ENCODE results near the gene BLOC1S1. TPM values are rescaled to one million over a fixed set of nuclear protein-coding genes. Genes with fewer than 3 reads are reported as not detected.

The BLOC1S1 gene
- total RNA-seq, 2 experiments from 2014 or later = 139 to 152 TPM

GRCh38 chr12:55711786-55712553 lies 3.9 kb upstream of the BLOC1S1 start:
- Histone ChIP-seq H3K36me3 (ENCODE audit: insufficient read depth, low read length) (no peaks in the 10 kb centered on the region), H3K9me2 (ENCODE audit: insufficient read depth, low read length) (no peaks in the 10 kb centered on the region), H3K27ac (ENCODE audit: low read depth, low read length, poor library complexity, severe bottlenecking) (no peak overlapping the region), H3K4me2 (ENCODE audit: low read length) (no peak overlapping the region), H3K9me3 (ENCODE audit: low read length) (no peaks in the 10 kb centered on the region), H3K4me1 (ENCODE audit: insufficient read depth, low read length, poor library complexity, severe bottlenecking) (peaks cover 18% of the 10 kb centered on the region), H2AFZ (ENCODE audit: low read length) (no peak overlapping the region), H4K20me1 (ENCODE audit: insufficient read depth, low read length) (no peaks in the 10 kb centered on the region), H3K79me2 (ENCODE audit: insufficient read depth, low read depth, low read length) (peaks cover 5% of the 10 kb centered on the region; the same call in 1 of the 2 replicates), H3K4me3 (ENCODE audit: low read depth, low read length, poor library complexity, severe bottlenecking) (no peak overlapping the region)
- CTCF ChIA-PET (ENCODE audit: unreplicated experiment) = no interaction called here
- no peak for TF ChIP-seq EZH2phosphoT487 (IDR thresholded peaks at IDR 0.05; ENCODE audit: borderline replicate concordance, low read depth, low read length)
- TF ChIP-seq, protein P1, sequence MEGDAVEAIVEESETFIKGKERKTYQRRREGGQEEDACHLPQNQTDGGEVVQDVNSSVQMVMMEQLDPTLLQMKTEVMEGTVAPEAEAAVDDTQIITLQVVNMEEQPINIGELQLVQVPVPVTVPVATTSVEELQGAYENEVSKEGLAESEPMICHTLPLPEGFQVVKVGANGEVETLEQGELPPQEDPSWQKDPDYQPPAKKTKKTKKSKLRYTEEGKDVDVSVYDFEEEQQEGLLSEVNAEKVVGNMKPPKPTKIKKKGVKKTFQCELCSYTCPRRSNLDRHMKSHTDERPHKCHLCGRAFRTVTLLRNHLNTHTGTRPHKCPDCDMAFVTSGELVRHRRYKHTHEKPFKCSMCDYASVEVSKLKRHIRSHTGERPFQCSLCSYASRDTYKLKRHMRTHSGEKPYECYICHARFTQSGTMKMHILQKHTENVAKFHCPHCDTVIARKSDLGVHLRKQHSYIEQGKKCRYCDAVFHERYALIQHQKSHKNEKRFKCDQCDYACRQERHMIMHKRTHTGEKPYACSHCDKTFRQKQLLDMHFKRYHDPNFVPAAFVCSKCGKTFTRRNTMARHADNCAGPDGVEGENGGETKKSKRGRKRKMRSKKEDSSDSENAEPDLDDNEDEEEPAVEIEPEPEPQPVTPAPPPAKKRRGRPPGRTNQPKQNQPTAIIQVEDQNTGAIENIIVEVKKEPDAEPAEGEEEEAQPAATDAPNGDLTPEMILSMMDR (conservative IDR thresholded peaks at IDR 0.05; ENCODE audit: low read length) = no peak
- intact Hi-C loops (cut with micrococcal nuclease; ENCODE audit: unreplicated experiment) = no loop called here
- DNase-seq (ENCODE audit: low spot score) = no peak
- POLR2A ChIA-PET = no interaction called here
- BruUV-seq (replicated peaks) = no TSS peak

GRCh38 chr12:55712700-55713415 lies 3.0 kb upstream of the BLOC1S1 start:
- no peak for DNase-seq (ENCODE audit: low spot score)
- intact Hi-C loops (cut with micrococcal nuclease; ENCODE audit: unreplicated experiment) = no loop called here
- Histone ChIP-seq H3K36me3 (ENCODE audit: insufficient read depth, low read length) (no peaks in the 10 kb centered on the region), H3K4me1 (ENCODE audit: insufficient read depth, low read length, poor library complexity, severe bottlenecking) (peaks cover 27% of the 10 kb centered on the region), H4K20me1 (ENCODE audit: insufficient read depth, low read length) (no peaks in the 10 kb centered on the region), H3K27ac (ENCODE audit: low read depth, low read length, poor library complexity, severe bottlenecking) (no peak overlapping the region), H3K9me3 (ENCODE audit: low read length) (no peaks in the 10 kb centered on the region), H3K4me2 (ENCODE audit: low read length) (no peak overlapping the region), H3K79me2 (ENCODE audit: insufficient read depth, low read depth, low read length) (peaks cover 14% of the 10 kb centered on the region; the same call in 1 of the 2 replicates), H2AFZ (ENCODE audit: low read length) (no peak overlapping the region), H3K9me2 (ENCODE audit: insufficient read depth, low read length) (no peaks in the 10 kb centered on the region), H3K4me3 (ENCODE audit: low read depth, low read length, poor library complexity, severe bottlenecking) (no peak overlapping the region)
- ChIA-PET POLR2A (no interaction called here), CTCF (ENCODE audit: unreplicated experiment) (no interaction called here)
- BruUV-seq (replicated peaks) = no TSS peak
- TF ChIP-seq EZH2phosphoT487 (IDR thresholded peaks at IDR 0.05; ENCODE audit: borderline replicate concordance, low read depth, low read length) = no peak
- TF ChIP-seq, protein P1 (conservative IDR thresholded peaks at IDR 0.05; ENCODE audit: low read length) = no peak

DNA sequence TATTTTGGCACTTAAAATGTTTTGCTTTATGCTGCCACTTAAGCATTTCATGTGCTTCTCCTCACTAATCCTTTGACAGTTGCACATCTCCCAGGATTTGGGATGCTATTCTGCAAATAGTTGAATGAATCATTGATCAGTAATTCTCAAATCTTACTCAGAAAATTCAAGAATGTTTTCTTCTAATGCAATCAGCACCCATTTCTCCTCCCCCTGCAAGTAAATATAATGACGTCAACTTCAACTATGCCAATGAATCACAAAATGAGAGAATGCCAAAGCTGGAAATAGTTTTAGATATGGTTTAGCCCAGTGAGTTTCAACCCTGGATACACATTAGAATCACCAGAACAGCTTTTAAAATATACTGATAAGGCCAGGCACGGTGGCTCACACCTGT lies 2.1 kb upstream of the BLOC1S1 start:
- peaks cover 29% of the 10 kb centered on the region for H3K4me1 ChIP-seq (ENCODE audit: insufficient read depth, low read length, poor library complexity, severe bottlenecking)
- no peaks in the 10 kb centered on the region for H4K20me1 ChIP-seq (ENCODE audit: insufficient read depth, low read length)
- H3K4me3 ChIP-seq (ENCODE audit: low read depth, low read length, poor library complexity, severe bottlenecking) = no peak overlapping the region
- H3K79me2 ChIP-seq (ENCODE audit: insufficient read depth, low read depth, low read length) = peaks cover 16% of the 10 kb centered on the region; the same call in 1 of the 2 replicates
- peaks cover 2% of the 10 kb centered on the region; the same call in 1 of the 2 replicates for H3K36me3 ChIP-seq (ENCODE audit: insufficient read depth, low read length)
- no peak overlapping the region for H2AFZ ChIP-seq (ENCODE audit: low read length)
- no TSS peak for BruUV-seq (replicated peaks)
- intact Hi-C loops (cut with micrococcal nuclease; ENCODE audit: unreplicated experiment) = no loop called here
- no peak overlapping the region for H3K27ac ChIP-seq (ENCODE audit: low read depth, low read length, poor library complexity, severe bottlenecking)
- TF ChIP-seq, protein P1 (conservative IDR thresholded peaks at IDR 0.05; ENCODE audit: low read length) = no peak
- TF ChIP-seq EZH2phosphoT487 (IDR thresholded peaks at IDR 0.05; ENCODE audit: borderline replicate concordance, low read depth, low read length) = no peak
- DNase-seq (ENCODE audit: low spot score) = no peak
- H3K9me2 ChIP-seq (ENCODE audit: insufficient read depth, low read length) = no peaks in the 10 kb centered on the region
- ChIA-PET POLR2A (no interaction called here), CTCF (ENCODE audit: unreplicated experiment) (no interaction called here)
- no peaks in the 10 kb centered on the region for H3K9me3 ChIP-seq (ENCODE audit: low read length)
- no peak overlapping the region for H3K4me2 ChIP-seq (ENCODE audit: low read length)

All from OCI-LY7 (cell line).